H1 (cell line): ENCODE results near the gene AOPEP. TPM values are rescaled to one million over a fixed set of nuclear protein-coding genes. Genes with fewer than 3 reads are reported as not detected.

ENCODE experiments used
- CTCF ChIA-PET: fragments of 300-600 bp; sonication (Branson Sonifier 250); formaldehyde crosslinking; loops from one replicate; lab custom pipeline; 2021; ENCODE audit not compliant: partially characterized antibody; lab: Charles Lee
- POLR2A ChIA-PET: fragments of 300-600 bp; sonication (Branson Sonifier 250); formaldehyde crosslinking; loops from one replicate; lab custom pipeline; 2021; ENCODE audit warnings: inconsistent platforms; ENCODE audit not compliant: partially characterized antibody; lab: Charles Lee
- DNase-seq, 2 experiments: peaks; one replicate each; pipeline versions ENCODE4 v3.0.0 to v3.0.0-alpha.2; 2010 to 2022; ENCODE audit warnings: low spot score in 2 of 2, low read depth in 1 of 2, mixed read lengths in 1 of 2
- FAIRE-seq: peaks from 2 replicates; lab custom pipeline; 2011; peaks lifted over from hg19 to GRCh38; lab: Jason Lieb, UNC
- H2AFZ ChIP-seq: 2 replicates; pipeline ENCODE4 v1.8.1; 2012; ENCODE audit warnings: low read length, inconsistent platforms
- H2AK5ac ChIP-seq: 2 replicates; pipeline ENCODE4 v1.6.1; 2013; ENCODE audit warnings: low read depth, low read length
- H2BK120ac ChIP-seq: replicated peaks from 2 replicates; pipeline ENCODE3; 2013; ENCODE audit warnings: low read depth, low read length, inconsistent platforms
- H2BK12ac ChIP-seq: 2 replicates; pipeline ENCODE4 v1.6.1; 2013; ENCODE audit warnings: low read depth, low read length
- H2BK15ac ChIP-seq: 2 replicates; pipeline ENCODE4 v1.6.1; 2013; ENCODE audit warnings: low read length
- H2BK20ac ChIP-seq: 2 replicates; pipeline ENCODE4 v1.6.1; 2013; ENCODE audit warnings: low read length
- H2BK5ac ChIP-seq: 2 replicates; pipeline ENCODE4 v1.6.1; 2013; ENCODE audit warnings: low read depth, low read length
- H3K14ac ChIP-seq: 2 replicates; pipeline ENCODE4 v1.6.1; 2013; ENCODE audit warnings: inconsistent platforms; ENCODE audit not compliant: insufficient read length
- H3K18ac ChIP-seq: 2 replicates; pipeline ENCODE4 v1.6.1; 2013; ENCODE audit warnings: low read length; ENCODE audit errors: extremely low read depth
- H3K23ac ChIP-seq: 2 replicates; pipeline ENCODE4 v1.6.1; 2013; ENCODE audit warnings: inconsistent platforms; ENCODE audit not compliant: insufficient read length
- H3K23me2 ChIP-seq: 2 replicates; pipeline ENCODE4 v1.6.1; 2013; ENCODE audit warnings: low read depth, low read length
- H3K27ac ChIP-seq: 2 replicates; pipeline ENCODE4 v1.6.1; 2011; ENCODE audit warnings: low read depth, low read length, inconsistent platforms
- H3K27me3 ChIP-seq, 4 experiments: replicated peaks in 1 of 4; 1 replicate in 1 of 4; 2 replicates in 3 of 4; pipeline versions ENCODE4 v1.6.1 to v1.8.1; 2011 to 2013; ENCODE audit warnings: low read length in 3 of 4, mild to moderate bottlenecking in 3 of 4, inconsistent platforms in 2 of 4, mixed read lengths in 2 of 4, moderate library complexity in 1 of 4; ENCODE audit not compliant: control insufficient read depth in 3 of 4, insufficient read depth in 3 of 4; ENCODE audit errors: extremely low read depth in 1 of 4
- H3K36me3 ChIP-seq, 4 experiments: 2 replicates each; pipeline versions ENCODE4 v1.6.1 to v1.8.1; 2011 to 2013; ENCODE audit warnings: mild to moderate bottlenecking in 4 of 4, low read length in 3 of 4, moderate library complexity in 2 of 4, control low read depth in 1 of 4, inconsistent platforms in 1 of 4; ENCODE audit not compliant: insufficient read depth in 4 of 4, control insufficient read depth in 2 of 4
- H3K4ac ChIP-seq: replicated peaks from 2 replicates; pipeline ENCODE3; 2013; ENCODE audit warnings: low read length, low read depth, mixed read lengths, inconsistent platforms; ENCODE audit not compliant: insufficient read length
- H3K4me1 ChIP-seq, 4 experiments: replicated peaks in 1 of 4; 1 replicate in 1 of 4; 2 replicates in 3 of 4; pipeline versions ENCODE4 v1.6.1 to v1.8.1; 2011 to 2013; ENCODE audit warnings: low read length in 3 of 4, inconsistent platforms in 2 of 4, mixed read lengths in 1 of 4; ENCODE audit not compliant: insufficient read depth in 4 of 4, control insufficient read depth in 3 of 4
- H3K4me2 ChIP-seq, 2 experiments: 2 replicates each; pipeline versions ENCODE4 v1.6.1 to v1.8.1; 2011 to 2013; ENCODE audit warnings: low read depth in 2 of 2, low read length in 2 of 2, control low read depth in 1 of 2, inconsistent platforms in 1 of 2, mild to moderate bottlenecking in 1 of 2; ENCODE audit not compliant: insufficient read depth in 1 of 2
- H3K4me3 ChIP-seq, 4 experiments: fragments of 200-600, 300-600 bp in 1 of 4; sonication (generic), shearing (Covaris generic), sonication (Bioruptor Twin) in 1 of 4; 2 replicates each; pipeline versions ENCODE4 v1.5.1 to v1.8.1; 2011 to 2016; ENCODE audit warnings: low read length in 4 of 4, low read depth in 3 of 4, control low read depth in 2 of 4, inconsistent platforms in 2 of 4, mild to moderate bottlenecking in 2 of 4, mixed read lengths in 1 of 4, moderate library complexity in 1 of 4; ENCODE audit not compliant: insufficient read depth in 2 of 4; ENCODE audit errors: extremely low read depth in 1 of 4
- H3K56ac ChIP-seq: replicated peaks from 2 replicates; pipeline ENCODE3; 2013; ENCODE audit warnings: low read depth, mild to moderate bottlenecking, mixed read lengths, low read length, inconsistent platforms; ENCODE audit not compliant: insufficient read length
- H3K79me1 ChIP-seq: 2 replicates; pipeline ENCODE4 v1.6.1; 2013; ENCODE audit warnings: low read depth, low read length, control low read depth
- H3K79me2 ChIP-seq, 2 experiments: 2 replicates each; pipeline versions ENCODE4 v1.6.1 to v1.8.1; 2012 to 2013; ENCODE audit warnings: low read length in 2 of 2, mild to moderate bottlenecking in 2 of 2, inconsistent platforms in 1 of 2; ENCODE audit not compliant: insufficient read depth in 2 of 2, control insufficient read depth in 1 of 2
- H3K9ac ChIP-seq, 4 experiments: replicated peaks in 1 of 4; 1 replicate in 1 of 4; 2 replicates in 3 of 4; pipeline versions ENCODE4 v1.6.1 to v1.8.1; 2011 to 2013; ENCODE audit warnings: low read depth in 3 of 4, low read length in 3 of 4, control low read depth in 2 of 4, mild to moderate bottlenecking in 2 of 4, moderate library complexity in 2 of 4, inconsistent platforms in 1 of 4; ENCODE audit errors: extremely low read depth in 1 of 4
- H3K9me3 ChIP-seq, 2 experiments: 2 replicates each; pipeline versions ENCODE4 v1.6.1 to v1.8.1; 2012 to 2013; ENCODE audit warnings: mild to moderate bottlenecking in 2 of 2, moderate library complexity in 2 of 2, control low read depth in 1 of 2, inconsistent platforms in 1 of 2, low read depth in 1 of 2, low read length in 1 of 2, mixed read lengths in 1 of 2; ENCODE audit not compliant: insufficient read depth in 2 of 2
- H4K20me1 ChIP-seq, 2 experiments: replicated peaks in 1 of 2; 2 replicates each; pipeline versions ENCODE3 to v1.8.1; 2011 to 2013; ENCODE audit warnings: inconsistent platforms in 2 of 2, low read length in 2 of 2, mild to moderate bottlenecking in 1 of 2; ENCODE audit not compliant: insufficient read depth in 2 of 2, control insufficient read depth in 1 of 2
- H4K5ac ChIP-seq: 2 replicates; pipeline ENCODE4 v1.6.1; 2013; ENCODE audit warnings: low read length, low read depth, mixed read lengths, inconsistent platforms; ENCODE audit not compliant: insufficient read length
- H4K8ac ChIP-seq: 2 replicates; pipeline ENCODE4 v1.8.0; 2013; ENCODE audit warnings: mild to moderate bottlenecking, moderate library complexity, low read length, inconsistent platforms; ENCODE audit not compliant: insufficient read depth; ENCODE audit errors: extremely low read depth
- H4K91ac ChIP-seq: replicated peaks from 2 replicates; pipeline ENCODE3; 2013; ENCODE audit warnings: low read length, mixed read lengths, inconsistent platforms; ENCODE audit not compliant: insufficient read length
- CEBPB ChIP-seq: IDR thresholded peaks from 2 replicates; pipeline ENCODE4 v1.6.1; 2012; ENCODE audit warnings: low read depth, low read length
- WGBS, 2 experiments: shearing (Covaris generic) in 1 of 2; methylation state at CpG; one replicate each; pipeline versions ENCODE4 v1.1.6 to v1.1.7; 2013 to 2015; ENCODE audit warnings: low lambda C conversion rate in 2 of 2, mixed read lengths in 2 of 2, inconsistent platforms in 1 of 2, low coverage in 1 of 2, missing lambda C conversion rate in 1 of 2; ENCODE audit not compliant: insufficient replicate concordance in 2 of 2, insufficient coverage in 1 of 2, insufficient read length in 1 of 2; ENCODE audit errors: extremely low coverage in 1 of 2, missing lambda C conversion rate in 1 of 2; 5-methylcytosine and 5-hydroxymethylcytosine counted together
- polyA plus RNA-seq, 7 experiments: library from polyadenylated mRNA; depleted of rRNA in 3 of 7; stranded (reverse) in 5 of 7; unstranded in 2 of 7; fragments of >200 nt in 5 of 7; fragments of 200-250 nt in 2 of 7; gene quantifications; 1 replicate in 5 of 7; 2 replicates in 1 of 7; 4 replicates in 1 of 7; pipeline versions ENCODE4 v1.2.1 to v1.2.3, GENCODE V29; 2011 to 2013; ENCODE audit warnings: missing spikeins in 2 of 7, mixed read lengths in 2 of 7
- total RNA-seq: library from RNA; stranded (reverse); fragmentation: NEBNext Ultra II Directional; extraction: Animal tissue kit (Norgen Biotek cat#: 25700); gene quantifications from 2 replicates; pipeline ENCODE4 v1.2.1, GENCODE V29; 2021

AOPEP gene
- total and polyA plus RNA-seq, 2 of the 8 experiments (the other 6 are each of a cell fraction or from before 2014, with no cell fraction given) = 6.1 to 14.3 TPM

DNA sequence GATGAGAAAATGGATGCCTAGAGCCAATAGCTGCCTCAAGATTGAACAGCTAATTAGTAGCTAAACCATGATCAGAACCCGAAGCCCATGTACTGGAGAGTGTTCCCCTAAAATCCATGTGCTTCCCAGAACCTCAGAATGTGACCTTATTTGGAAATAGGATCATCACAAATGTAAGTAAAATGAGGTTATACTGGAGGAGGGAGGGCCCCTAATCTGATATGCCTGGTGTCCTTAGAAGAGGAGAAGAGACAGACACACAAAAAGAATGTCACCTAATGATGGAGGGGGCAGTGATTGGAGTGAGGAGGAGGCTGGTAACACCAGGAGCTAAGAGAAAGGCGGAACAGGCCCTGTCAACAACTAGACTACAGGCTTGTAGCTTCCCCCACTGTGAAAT, 45.9 kb upstream of the AOPEP start:
- Histone ChIP-seq H3K4me1 (no peaks in the 10 kb centered on the region; a peak in 1 of 7 replicates), H3K27me3 (no peaks in the 10 kb centered on the region; a peak in 1 of 7 replicates), H4K91ac (no peak overlapping the region), H3K4me3 (no peak overlapping the region), H3K23me2 (no peaks in the 10 kb centered on the region), H2BK15ac (no peak overlapping the region), H2BK12ac (no peak overlapping the region), H2BK5ac (no peak overlapping the region), H2AFZ (no peak overlapping the region; the same call in 1 of the 2 replicates), H3K56ac (no peak overlapping the region), H3K23ac (no peak overlapping the region), H3K4me2 (no peak overlapping the region), H3K79me2 (no peaks in the 10 kb centered on the region), H4K8ac (no peak overlapping the region), H3K18ac (no peak overlapping the region), H3K27ac (no peak overlapping the region), H2AK5ac (no peak overlapping the region), H3K36me3 (no peaks in the 10 kb centered on the region), H3K4ac (no peak overlapping the region), H4K5ac (no peak overlapping the region), H2BK120ac (no peak overlapping the region), H3K79me1 (no peaks in the 10 kb centered on the region), H4K20me1 (no peaks in the 10 kb centered on the region), H3K9me3 (no peaks in the 10 kb centered on the region), H3K9ac (no peak overlapping the region), H3K14ac (no peak overlapping the region), H2BK20ac (no peak overlapping the region)
- no peak for DNase-seq
- FAIRE-seq = no peak
- no peak for TF ChIP-seq CEBPB
- ChIA-PET POLR2A (no interaction called here), CTCF (interaction anchor here (0.6 to 3.7 kb wide), 48 partner anchors 8 to 839 kb away, joined by 3 to 28 read pairs (median 4); partner anchors contain the start of gene PCAT7)
- WGBS, 2 experiments = 85% methylated on average over 2 of the region's 2 CpGs; no CpG with 5 or more reads in 1 of the 2 experiments
